Body of pancreas (tissue), 4 donors: ENCODE data around the gene PSORS1C1. TPM values are rescaled to one million over a fixed set of nuclear protein-coding genes. Genes with fewer than 3 reads are reported as not detected.

Source experiments
- ATAC-seq: fragments of 150-250 bp; one replicate; pipeline ENCODE4 v1.9.1; 2016
- DNase-seq, 4 donors: peaks; one replicate each; pipeline ENCODE4 v3.0.0-alpha.2; 2019
- H3K27ac ChIP-seq, 4 donors: fragments of 200-600 bp; sonication (generic); 1 replicate in 3 of 4; 2 replicates in 1 of 4; pipeline versions ENCODE4 v1.5.1 to v1.6.1; 2016 to 2019; ENCODE audit warnings: mild to moderate bottlenecking in 1 of 4, mixed read lengths in 1 of 4, moderate library complexity in 1 of 4
- H3K27me3 ChIP-seq, 2 donors: fragments of 200-600 bp; sonication (generic); one replicate each; pipeline ENCODE4 v1.6.0; 2016; ENCODE audit warnings: mild to moderate bottlenecking in 1 of 2
- H3K36me3 ChIP-seq, 2 donors: fragments of 200-600 bp; sonication (generic); replicated peaks in 1 of 2; 2 replicates each; pipeline ENCODE4 v1.5.1; 2016; ENCODE audit warnings: low read depth in 2 of 2; ENCODE audit not compliant: insufficient read depth in 1 of 2
- H3K4me1 ChIP-seq: fragments of 200-600 bp; sonication (generic); one replicate; pipeline ENCODE4 v1.6.0; 2016
- H3K4me3 ChIP-seq, 2 donors: fragments of 200-600 bp; sonication (generic); 1 replicate in 1 of 2; 2 replicates in 1 of 2; pipeline ENCODE4 v1.5.1; 2016 to 2019
- H3K9me3 ChIP-seq, 3 donors: fragments of 200-600 bp; sonication (generic); 1 replicate in 2 of 3; 2 replicates in 1 of 3; pipeline ENCODE4 v1.5.1; 2016
- POLR2A ChIP-seq, 3 donors: fragments of 450-650 bp; IDR thresholded peaks; one replicate each; pipeline ENCODE4 v1.6.1; 2016; ENCODE audit warnings: antibody characterized with exemption in 3 of 3, mild to moderate bottlenecking in 2 of 3
- WGBS, 2 donors: methylation state at CpG; one replicate each; pipeline ENCODE4 v1.1.5; 2017; 5-methylcytosine and 5-hydroxymethylcytosine counted together
- intact Hi-C: fragments of 100-400 bp; cut with DNase I; formaldehyde crosslinking; loops from one replicate; pipeline ENCODE4 v1.15.1; 2023
- total RNA-seq, 2 donors: library from RNA; depleted of rRNA; stranded (reverse); fragments of >200 nt; gene quantifications; one replicate each; pipeline ENCODE4 v1.1.0, GENCODE V29; 2016
- TF ChIP-seq, protein P1 (sequence below), 7 experiments: fragments of 450-650 bp in 4 of 7; fragments of 200-600 bp in 3 of 7; sonication (generic) in 3 of 7; IDR thresholded peaks; one replicate each; pipeline ENCODE4 v1.5.1; 2016 to 2019; ENCODE audit warnings: antibody characterized with exemption in 7 of 7

PSORS1C1 gene
- total RNA-seq, 2 donors from 2014 or later = 1.6 to 3.4 TPM

DNA sequence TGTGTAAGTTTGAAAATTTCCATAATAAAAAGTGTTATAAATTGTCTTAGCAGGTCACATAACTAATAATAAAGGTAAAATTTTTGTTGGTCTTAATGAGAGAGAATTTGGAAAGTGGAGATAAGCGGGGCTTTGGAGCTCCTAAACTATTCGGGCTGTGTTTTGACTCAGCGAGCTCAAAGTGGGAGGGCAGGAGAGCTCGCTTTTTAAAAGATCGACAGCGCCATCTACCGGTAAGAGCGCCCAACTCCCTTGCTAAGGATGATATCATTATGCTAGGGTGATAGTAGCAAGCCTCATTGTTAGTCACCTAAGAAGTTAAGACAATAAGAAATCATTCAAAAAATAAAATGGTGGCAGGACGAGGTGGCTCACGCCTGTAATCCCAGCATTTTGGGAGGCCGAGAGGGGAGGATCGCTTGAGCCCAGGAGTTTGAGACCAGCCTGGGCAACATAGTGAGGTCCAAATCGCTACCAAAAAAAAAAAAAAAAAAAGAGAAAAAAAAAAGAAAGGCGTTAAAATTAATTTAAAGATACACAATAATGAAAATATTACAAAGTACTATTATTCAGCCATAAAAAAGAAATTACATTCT lies 27.0 kb upstream of the PSORS1C1 start:
- intact Hi-C loops = no loop called here
- Histone ChIP-seq H3K4me1 (peaks cover 8% of the 10 kb centered on the region), H3K27ac (no peak overlapping the region), H3K4me3 (no peak overlapping the region), H3K27me3 (no peaks in the 10 kb centered on the region), H3K9me3 (no peaks in the 10 kb centered on the region), H3K36me3 (no peaks in the 10 kb centered on the region)
- peak; percentile 84 to 90 (median 88) for DNase-seq
- TF ChIP-seq, protein P1, sequence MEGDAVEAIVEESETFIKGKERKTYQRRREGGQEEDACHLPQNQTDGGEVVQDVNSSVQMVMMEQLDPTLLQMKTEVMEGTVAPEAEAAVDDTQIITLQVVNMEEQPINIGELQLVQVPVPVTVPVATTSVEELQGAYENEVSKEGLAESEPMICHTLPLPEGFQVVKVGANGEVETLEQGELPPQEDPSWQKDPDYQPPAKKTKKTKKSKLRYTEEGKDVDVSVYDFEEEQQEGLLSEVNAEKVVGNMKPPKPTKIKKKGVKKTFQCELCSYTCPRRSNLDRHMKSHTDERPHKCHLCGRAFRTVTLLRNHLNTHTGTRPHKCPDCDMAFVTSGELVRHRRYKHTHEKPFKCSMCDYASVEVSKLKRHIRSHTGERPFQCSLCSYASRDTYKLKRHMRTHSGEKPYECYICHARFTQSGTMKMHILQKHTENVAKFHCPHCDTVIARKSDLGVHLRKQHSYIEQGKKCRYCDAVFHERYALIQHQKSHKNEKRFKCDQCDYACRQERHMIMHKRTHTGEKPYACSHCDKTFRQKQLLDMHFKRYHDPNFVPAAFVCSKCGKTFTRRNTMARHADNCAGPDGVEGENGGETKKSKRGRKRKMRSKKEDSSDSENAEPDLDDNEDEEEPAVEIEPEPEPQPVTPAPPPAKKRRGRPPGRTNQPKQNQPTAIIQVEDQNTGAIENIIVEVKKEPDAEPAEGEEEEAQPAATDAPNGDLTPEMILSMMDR (IDR thresholded peaks at IDR 0.05) = peak; percentile 61 to 85 (median 78)
- no peak for TF ChIP-seq POLR2A (IDR thresholded peaks at IDR 0.05)
- 7 to 11% methylated on average over 14 of the region's 14 CpGs for WGBS, 2 donors
- peak; percentile 96 for ATAC-seq

GRCh38 chr6:31090275-31090972 lies 24.2 kb upstream of the PSORS1C1 start:
- peaks cover 22% of the 10 kb centered on the region for H3K4me1 ChIP-seq
- WGBS, 2 donors = 83% methylated on average over 3 of the region's 3 CpGs
- no peak overlapping the region for H3K27ac ChIP-seq
- no peaks in the 10 kb centered on the region for H3K9me3 ChIP-seq
- no peaks in the 10 kb centered on the region for H3K36me3 ChIP-seq
- intact Hi-C loops = no loop called here
- TF ChIP-seq POLR2A (IDR thresholded peaks at IDR 0.05) = no peak
- TF ChIP-seq, protein P1 (IDR thresholded peaks at IDR 0.05) = no peak
- H3K27me3 ChIP-seq = no peaks in the 10 kb centered on the region
- ATAC-seq (no peak), DNase-seq (no peak)
- no peak overlapping the region for H3K4me3 ChIP-seq

DNA sequence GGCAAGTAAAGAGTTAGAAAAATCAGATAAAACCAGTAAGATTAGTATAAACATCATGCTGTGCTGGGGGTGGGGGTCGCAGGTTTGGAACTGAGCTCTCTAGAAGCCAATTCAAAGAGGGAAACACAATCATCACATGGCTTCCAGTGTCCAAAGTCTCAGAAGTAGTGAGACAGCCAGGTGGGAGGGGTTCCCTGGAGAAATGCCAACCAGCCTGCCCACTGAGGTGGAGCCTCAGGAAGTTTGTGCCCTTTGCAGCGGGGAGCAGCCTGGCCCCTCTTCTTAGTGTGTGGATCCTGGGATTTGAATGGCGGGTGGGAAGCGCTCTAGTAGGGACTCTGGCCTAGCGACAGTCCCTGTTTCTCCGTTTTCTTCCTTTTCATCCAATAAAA lies 23.6 kb upstream of the PSORS1C1 start:
- Histone ChIP-seq H3K27me3 (no peaks in the 10 kb centered on the region), H3K36me3 (no peaks in the 10 kb centered on the region), H3K4me1 (peaks cover 22% of the 10 kb centered on the region), H3K27ac (no peak overlapping the region), H3K9me3 (no peaks in the 10 kb centered on the region), H3K4me3 (no peak overlapping the region)
- DNase-seq (no peak), ATAC-seq (no peak)
- 87 to 89% methylated on average over 6 of the region's 6 CpGs for WGBS, 2 donors
- TF ChIP-seq, protein P1 (IDR thresholded peaks at IDR 0.05) = no peak
- no peak for TF ChIP-seq POLR2A (IDR thresholded peaks at IDR 0.05)
- intact Hi-C loops = no loop called here

- Histone ChIP-seq H3K36me3 (no peaks in the 10 kb centered on the region), H3K9me3 (no peaks in the 10 kb centered on the region), H3K4me1 (peaks cover 22% of the 10 kb centered on the region), H3K4me3 (no peak overlapping the region), H3K27me3 (no peaks in the 10 kb centered on the region), H3K27ac (no peak overlapping the region)
- ATAC-seq = no peak
- DNase-seq = no peak
- WGBS, 2 donors = 31 to 59% methylated on average over 3 of the region's 3 CpGs
- TF ChIP-seq, protein P1 (IDR thresholded peaks at IDR 0.05) = no peak
- TF ChIP-seq POLR2A (IDR thresholded peaks at IDR 0.05) = no peak
- intact Hi-C loops = no loop called here
Measured at GRCh38 chr6:31091680-31092079, 22.9 kb upstream of the PSORS1C1 start.

- intact Hi-C loops = no loop called here
- no peak overlapping the region for H3K4me3 ChIP-seq
Measured at GRCh38 chr6:31092238-31092637, 22.4 kb upstream of the PSORS1C1 start.

More at GRCh38 chr6:31092238-31092637, 22.4 kb upstream of the PSORS1C1 start:
- peaks cover 16% of the 10 kb centered on the region for H3K4me1 ChIP-seq
- no peaks in the 10 kb centered on the region for H3K36me3 ChIP-seq
- ATAC-seq = no peak
- TF ChIP-seq, protein P1 (IDR thresholded peaks at IDR 0.05) = no peak
- TF ChIP-seq POLR2A (IDR thresholded peaks at IDR 0.05) = no peak
- no peaks in the 10 kb centered on the region for H3K9me3 ChIP-seq
- DNase-seq = no peak
- 86 to 89% methylated on average over 2 of the region's 2 CpGs for WGBS, 2 donors
- no peak overlapping the region for H3K27ac ChIP-seq
- no peaks in the 10 kb centered on the region for H3K27me3 ChIP-seq
